Stimulated activated CD8-positive, alpha-beta memory T cell treated with anti-CD3 and anti-CD28 coated beads, Interleukin-12 subunit alpha, Interleukin-12 subunit beta, amount 100 ng/mL, for 24 hours (primary cell): ENCODE data around the gene CIBAR2.
A peak's percentile ranks its signal among the peaks of the same experiment; 100 is the strongest.

Experiments
- DNase-seq: peaks from one replicate; pipeline ENCODE4 v3.0.0-alpha.2; 2020; ENCODE audit errors: extremely low read depth

CIBAR2 gene

DNA sequence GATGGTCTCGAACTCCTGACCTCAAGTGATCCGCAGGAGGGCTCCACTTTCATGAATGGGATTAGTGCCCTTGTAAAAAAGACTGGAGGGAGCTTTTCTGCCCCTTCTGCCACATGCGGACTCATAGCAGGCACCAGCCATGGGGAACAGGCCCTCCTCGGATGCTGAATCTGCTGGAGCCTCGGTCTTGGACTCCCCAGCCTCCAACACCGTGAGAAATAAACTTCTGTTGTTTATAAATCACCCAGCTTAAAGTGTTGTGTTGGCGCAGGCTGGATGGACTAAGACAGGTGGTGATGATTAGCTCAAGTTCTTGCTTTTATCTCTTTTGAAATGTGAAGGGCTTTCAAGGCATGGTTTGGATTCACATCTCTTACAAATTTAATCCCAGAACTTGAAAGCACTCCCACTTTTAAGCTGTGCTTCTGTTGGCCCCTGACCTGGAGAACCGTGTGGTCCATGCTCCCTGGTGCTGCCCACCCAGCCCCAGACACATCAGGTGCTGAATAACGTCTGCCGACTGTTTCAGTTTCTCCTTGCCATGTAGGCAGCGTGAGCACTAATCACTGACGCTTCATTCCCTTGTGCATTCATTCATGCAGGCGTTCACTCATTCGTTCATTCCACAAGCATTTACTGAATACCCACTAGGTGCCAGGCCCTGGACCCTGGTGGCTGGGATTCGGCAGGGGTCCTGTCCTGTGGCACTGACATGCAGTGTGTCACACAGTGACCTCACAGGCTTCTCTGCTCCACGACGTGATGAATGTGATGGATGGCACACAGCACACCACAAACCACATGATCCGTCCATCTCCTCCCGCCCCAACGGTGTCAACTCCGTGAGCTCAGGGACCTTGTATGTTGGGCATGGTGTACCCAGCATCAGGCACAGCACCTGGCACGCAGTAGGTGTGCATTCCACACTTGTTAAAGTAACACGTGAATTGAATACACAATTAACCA is 8.9 kb downstream of the CIBAR2 start:
- DNase-seq, result no peak

DNA sequence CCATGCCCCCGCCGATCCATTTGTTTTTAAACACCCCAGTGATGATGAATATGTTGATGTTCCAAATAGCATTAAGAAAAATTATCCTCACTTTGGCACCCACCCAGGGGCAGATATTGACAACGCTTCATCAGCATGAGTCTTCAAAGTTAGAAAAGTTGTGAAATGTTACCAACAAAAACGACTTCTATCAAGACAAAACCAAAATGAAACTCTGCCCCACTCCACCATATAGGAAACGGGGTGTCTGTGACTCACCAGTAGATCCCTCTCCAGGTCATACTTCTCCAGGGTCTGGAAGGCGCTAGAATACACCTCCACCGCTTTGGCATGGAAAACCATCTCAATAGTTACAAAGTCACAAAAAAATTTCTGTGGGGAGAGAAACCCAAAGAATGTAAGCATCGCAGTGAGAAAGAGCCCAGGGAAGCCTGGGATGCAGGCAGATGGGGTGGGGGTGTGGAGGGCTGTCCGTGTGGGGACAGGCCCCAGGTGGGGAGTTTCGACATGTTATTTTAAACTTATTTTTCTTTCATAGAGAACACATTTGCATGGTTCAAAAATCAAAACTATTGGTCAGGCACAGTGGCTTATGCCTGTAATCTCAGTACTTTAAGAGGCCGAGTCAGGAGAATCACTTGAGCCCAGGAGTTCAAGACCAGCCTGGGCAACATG is 10.2 kb downstream of the CIBAR2 start:
- DNase-seq, result no peak

DNA sequence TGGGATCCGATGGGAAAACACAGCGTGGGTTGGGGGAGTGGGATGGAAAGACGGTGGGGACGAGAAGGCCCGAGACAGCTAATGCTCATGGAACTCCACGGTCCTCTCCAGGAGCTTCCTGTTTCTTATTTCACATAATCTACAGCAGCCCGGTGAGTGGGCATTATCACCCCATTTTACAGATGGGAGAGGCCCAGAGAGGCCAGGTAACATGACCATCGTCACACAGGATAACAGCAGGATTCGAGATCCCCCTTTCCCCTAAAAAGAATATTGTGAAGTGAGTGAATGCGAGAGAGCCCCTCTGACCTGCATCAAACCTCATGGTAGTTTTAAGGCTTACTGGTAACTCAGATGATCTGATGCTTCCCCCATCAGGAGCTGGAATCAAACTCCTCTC is 12.0 kb downstream of the CIBAR2 start:
- no peak for DNase-seq

DNA sequence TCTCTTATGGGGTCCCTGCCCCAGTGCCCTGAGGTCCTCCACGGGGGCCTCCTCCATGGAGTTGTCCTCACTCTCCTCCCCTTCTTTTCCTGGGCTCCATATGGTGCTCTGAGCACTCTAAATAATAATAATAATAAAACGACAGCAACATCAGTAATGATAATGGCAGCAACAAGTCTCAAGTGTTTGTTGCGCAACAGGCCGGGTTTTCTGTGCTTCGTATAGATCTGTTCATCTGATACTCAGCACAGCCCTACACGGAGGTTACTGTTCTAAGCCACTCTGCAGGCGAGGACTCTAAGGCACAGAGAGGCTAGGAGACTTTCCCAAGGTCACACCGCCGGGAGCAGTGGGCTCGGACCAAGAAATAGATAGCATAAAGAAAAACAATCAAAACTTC is 13.7 kb downstream of the CIBAR2 start:
- DNase-seq, result no peak

DNA sequence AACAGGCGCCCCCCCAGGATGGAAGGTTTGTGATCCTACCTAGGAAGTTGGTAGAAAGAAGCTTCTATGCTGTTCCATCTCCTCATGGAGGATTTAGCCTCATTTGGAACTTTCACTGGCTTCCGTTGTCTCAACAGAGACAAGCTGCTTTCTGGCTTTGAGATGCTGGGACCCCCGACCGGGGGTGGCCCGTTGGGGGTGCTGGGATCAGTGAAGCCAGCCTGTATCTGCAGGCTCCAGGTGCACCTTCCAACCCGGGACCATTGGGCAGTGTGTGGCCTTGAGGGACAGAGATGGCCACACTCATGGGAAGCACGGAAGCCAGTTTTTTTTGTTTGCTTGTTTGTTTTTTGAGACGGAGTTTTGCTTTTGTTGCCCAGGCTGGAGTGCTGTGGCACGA is 15.4 kb downstream of the CIBAR2 start:
- no peak for DNase-seq

DNA sequence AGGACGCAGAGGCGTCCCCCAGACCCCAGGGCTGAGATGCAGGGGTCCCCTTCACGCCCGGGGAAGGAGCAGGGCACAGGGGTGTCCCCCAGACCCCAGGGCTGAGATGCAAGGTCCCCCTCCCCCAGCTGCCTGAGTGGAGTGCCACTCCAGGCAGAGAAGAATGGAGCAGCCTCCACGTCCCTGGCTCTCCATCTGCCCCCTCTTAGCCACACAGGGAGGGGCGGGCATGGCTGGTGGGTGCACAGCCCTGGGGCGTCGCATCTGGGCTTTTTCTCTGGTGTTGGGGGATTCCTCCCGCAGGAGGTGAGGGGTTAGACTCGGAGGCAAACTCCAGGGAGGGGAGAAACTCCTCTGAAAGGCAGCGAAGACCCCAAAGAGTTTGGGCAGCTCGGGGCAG is 17.5 kb downstream of the CIBAR2 start:
- no peak for DNase-seq

DNA sequence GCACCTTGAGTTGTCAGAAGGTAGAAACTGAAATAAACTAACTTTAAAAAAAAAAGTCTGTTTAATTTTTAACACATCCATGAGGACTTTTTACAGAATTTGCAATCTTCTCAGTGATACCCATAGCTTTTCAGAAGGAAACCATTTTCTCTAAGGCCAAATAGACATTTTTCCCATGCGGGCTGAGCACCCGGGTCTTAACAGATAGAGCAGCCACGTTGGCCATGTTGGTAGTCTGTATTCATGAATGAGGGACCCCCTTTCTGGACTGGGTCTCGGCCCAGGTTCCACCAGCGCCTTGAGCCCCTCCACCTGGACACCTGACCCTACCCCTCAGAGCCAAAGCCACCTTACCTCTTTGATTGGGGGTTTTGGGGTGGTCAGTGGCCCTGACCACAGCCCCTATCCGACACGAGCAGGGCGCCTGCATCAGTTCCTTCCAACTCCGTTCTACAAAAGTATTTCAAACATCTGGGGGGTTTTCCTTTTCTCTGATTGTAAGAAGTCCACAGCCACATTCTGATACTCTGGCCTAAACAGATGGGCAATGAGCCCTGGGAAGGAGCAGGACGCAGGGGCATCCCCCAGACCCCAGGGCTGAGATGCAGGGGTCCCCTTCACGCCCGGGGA is 18.0 kb downstream of the CIBAR2 start:
- no peak for DNase-seq

DNA sequence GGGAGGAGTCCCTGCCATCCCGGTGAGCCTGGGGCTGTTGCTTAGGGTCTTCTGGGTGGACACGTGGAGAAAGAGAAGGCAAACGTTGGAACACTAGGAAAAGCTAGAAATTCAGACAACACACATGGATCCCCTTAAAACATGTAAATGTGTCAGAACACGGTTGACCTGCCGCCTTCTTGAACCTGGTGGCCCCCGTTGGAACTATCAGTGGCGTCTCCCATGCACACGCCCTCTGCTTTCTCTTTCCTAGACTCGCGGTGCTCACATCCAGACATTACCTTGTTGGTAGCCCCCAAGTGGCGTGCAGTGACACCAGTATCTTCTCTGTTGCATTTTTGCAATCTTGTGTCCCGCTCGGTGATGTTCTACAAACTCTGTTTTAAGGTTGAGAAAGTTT is 18.6 kb downstream of the CIBAR2 start:
- DNase-seq, result no peak

DNA sequence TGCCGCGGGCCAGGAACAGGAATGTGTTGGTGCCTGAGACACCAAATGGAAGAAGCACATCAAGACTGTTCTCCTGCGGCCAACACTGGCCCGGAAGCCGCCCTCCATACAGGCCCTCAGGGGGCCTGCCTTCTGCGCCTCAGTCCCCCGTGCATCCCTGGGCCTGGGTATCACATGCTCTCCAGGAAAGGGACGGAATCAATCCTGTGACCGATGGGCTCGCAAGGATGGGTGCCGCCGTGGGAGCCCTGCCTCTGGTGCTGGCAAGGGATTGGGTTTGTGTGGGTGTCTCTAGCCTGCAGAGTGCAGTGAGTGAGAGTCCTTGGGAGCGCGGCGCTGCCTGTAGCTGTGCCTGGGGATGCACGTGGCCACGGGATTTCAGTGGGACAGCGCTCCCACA is 19.4 kb downstream of the CIBAR2 start:
- no peak for DNase-seq

DNA sequence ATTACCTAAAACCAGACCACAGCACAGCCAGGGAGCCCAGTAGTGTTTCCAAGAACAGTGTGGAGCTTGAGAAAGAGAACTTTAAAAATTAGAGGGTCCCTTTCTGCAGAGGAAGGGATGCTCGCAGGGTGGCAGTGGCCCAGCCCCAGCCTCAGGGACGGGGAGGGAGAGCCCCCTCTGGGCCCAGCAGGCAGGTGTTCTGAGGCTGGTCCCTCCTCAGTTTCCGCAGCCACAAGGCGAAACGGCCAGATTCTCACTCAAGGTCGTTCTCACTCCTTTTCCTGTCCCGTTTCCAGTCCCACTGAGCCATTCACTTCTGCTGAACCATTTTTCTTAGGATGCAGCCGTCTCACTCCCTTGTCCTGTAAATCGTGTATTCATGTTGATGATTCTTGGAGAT is 20.0 kb downstream of the CIBAR2 start:
- no peak for DNase-seq

DNA sequence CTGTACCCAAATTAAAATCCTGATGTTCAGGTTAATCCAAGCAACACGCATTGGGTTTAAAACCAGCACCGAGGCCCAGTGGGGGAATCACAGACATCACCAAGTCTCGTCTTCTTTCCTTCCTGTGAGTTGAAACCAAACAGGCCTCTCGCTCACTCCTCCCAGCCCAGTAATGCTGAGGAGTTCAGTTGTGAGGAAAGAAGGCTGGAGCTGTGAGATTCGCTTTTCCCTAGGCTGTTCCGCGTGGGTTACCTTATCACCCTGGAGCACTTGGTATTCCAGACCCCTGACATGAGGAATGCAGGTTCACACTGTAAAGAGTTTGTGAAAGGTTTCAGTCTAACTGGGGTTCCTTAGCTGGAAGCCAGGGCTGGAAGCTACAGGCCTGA is 20.8 kb downstream of the CIBAR2 start:
- no peak for DNase-seq

DNA sequence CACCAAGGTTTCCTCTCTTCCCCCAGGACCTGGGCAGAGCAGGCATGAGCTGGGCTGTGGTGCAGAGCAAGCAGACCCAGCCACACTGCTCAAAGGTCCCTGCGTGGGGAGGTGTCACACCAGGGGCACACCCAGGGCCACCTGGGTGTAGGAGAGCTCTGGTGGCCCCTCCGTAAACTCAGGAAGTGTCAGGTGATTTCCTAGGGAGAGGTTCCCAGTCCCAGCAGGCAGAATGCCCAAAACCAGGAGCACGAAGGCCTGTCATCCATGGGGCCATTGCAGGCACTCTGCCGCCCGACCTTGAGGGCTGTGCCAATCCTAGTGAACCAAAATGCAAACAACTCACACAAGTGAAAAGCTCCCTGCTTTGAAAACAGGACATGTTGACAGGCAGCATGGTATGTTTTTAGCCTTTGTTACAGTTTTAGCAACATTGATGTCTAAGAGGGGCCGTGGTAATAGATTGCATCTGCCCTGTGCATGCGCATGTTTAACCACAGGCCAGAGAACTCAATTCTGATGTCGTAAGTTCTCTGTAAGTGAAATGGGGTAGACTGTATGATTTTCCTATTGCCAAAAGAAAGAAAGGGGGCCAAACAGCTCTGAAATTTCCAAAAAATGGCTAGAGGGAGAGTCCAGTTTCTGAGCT is 21.3 kb downstream of the CIBAR2 start:
- DNase-seq, result no peak

DNA sequence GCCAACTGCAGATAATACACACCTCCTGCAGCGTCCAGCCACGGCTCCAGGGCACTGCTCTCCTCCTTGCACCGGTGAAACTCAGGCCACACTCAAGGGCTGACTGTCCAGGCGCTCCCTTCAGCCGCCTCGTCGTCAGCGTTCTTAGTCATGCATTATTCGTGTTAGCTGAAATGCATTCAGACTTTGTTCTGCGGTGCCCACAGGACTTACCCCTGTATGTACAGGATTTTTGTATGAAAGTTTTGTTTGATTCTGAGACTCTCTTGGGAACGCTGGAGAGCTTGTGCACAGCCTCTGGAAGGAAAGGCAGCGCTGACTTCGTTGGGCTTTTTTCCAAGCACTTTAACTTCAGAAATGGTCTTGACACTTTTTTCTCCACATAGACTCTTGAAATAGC is 22.1 kb downstream of the CIBAR2 start:
- DNase-seq, result no peak

DNA sequence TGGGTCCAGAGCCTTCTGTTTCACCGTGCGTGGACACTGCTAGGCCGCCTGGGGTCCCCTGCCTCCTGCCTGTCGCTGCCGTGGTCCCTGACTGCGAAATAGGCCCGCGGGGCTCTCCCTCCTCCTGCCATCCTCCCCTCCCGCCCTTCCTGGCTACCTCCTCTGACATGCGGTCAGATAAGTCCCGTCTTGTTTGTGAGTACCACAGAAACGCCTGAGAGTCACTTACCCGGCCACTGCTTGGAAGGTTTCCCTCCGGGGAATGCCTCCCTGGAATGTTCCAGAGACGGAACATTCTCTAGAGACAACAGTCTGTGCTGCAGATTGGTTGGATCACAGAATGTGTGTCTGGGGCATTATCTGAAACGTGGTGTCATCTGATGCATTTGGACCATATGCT is 22.7 kb downstream of the CIBAR2 start:
- no peak for DNase-seq

DNA sequence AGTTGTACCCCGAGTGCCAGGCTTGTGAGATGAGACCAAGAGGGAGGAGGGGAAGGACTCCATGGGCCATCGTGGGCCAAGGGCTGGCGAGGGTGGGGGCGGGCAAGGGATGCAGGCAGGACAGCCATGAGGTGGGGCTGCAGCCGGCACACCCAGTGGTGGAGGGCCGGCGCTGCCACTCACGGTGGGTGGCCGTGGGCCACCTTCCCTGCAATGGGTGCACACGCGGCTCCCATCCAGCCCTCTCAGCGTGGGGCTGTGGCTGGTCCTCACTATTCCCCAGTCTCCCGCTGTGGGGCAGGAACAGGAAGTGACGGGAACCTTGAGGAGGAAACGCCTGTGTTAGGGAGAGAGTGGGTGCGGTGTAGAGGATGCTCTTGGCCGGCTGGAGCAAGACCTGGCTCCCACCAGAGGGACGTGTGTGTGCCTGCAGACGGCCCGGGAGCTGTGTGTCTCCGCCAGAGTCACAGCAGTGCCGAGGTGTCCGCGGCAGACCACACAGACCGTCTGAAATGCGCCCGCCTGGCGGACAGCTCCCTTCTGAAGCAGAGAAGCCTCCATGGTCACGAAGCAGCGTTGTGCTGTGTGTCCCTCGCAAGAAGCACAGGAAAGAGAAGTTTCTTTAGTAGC is 23.6 kb downstream of the CIBAR2 start:
- DNase-seq, result no peak

DNA sequence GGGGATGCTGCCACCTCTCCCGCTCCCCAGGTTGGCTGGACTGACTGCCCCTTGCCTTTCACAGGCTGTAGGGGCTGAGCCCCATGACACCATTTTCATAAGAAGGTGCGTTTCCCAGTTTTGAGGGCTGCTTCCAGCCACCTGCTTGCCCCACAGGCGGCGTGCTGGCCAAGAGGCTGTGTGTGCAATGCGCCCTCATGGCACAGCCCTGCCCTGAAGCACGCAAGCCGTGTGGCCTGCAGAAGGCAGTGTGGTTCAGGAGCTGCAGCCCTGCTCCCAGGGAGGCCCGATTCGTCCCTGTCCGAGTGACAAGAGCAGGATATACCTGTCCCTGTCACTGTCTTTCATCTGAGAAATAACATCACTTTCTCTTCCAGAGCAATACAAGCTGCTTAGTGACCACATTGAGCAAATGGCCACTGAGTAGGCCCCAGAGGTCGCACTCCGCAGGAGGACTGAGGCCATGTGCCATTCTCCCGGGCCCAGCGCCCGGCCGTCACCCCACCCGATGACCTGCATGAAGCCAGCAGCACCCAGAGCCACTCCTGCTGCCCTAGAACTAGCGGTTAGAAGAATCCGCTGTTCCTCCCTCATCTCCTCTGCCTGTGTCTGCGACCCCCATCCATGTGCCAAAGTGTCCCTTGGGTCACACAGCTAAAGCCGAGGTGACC is 24.2 kb downstream of the CIBAR2 start:
- no peak for DNase-seq

DNA sequence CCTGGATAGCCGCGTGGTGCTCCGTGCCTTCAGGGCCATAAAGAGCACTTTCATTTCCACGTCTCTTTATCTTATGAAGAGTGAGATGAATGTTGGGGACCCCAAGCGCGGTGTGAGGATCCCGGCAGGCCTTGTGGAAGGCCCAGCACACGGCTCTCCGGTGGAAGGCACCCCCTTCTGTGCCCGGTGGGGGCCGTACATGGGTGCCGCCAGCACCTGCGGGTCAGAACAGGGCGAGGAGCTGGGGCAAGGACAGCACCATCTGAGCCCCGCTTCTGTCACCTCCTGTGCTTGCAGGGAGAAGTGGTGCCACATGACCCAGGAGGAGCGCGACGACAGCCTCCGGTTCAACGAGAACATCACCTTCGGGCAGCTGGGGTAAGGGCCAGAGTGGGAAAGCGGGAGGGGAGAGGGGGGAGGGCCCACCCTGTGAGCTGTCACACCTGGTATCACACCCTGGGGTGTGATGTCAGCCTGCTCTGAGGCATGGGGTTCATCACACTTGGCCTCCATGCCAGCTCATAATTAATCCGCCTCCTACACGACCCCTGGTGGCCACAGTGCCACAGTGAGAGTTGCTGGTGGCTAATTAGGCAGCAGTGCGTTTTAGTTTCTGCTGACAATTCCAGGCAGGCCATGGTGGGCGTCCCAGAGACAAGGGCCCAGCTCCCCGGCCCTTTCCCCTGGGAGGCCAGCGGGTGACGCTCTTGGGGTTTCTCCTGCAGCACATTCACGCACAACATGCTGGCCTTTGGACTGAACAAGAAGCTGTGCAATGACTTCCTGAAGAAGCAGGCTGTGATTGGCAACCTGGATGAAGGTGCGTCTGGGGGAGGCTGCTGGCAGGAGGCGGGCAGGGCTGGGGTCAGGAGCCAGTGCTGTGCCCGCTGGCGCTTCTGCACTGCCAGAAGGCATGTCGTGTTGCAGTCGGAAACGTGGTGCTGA is 25.7 kb downstream of the CIBAR2 start:
- peak; percentile 49 for DNase-seq

DNA sequence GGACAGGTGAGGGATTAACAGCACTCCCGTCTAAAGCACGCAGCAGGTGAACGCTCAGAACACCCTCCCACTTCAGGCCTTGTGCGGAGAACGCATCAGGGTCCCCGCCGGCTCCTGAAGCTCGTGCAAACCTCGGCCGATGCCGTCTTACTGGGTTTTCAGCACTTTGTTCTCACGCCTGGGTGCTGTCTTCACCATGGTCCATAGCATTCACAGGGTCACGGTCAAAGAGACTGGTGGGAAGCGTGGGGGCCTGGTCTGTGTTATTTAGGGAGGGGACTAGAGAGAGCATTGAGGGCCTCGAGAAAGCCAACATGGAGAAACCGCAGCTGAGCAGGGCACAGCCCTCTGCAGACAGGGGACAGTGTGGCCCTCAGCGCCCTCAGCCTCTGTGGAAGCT is 26.6 kb downstream of the CIBAR2 start:
- DNase-seq, result no peak

DNA sequence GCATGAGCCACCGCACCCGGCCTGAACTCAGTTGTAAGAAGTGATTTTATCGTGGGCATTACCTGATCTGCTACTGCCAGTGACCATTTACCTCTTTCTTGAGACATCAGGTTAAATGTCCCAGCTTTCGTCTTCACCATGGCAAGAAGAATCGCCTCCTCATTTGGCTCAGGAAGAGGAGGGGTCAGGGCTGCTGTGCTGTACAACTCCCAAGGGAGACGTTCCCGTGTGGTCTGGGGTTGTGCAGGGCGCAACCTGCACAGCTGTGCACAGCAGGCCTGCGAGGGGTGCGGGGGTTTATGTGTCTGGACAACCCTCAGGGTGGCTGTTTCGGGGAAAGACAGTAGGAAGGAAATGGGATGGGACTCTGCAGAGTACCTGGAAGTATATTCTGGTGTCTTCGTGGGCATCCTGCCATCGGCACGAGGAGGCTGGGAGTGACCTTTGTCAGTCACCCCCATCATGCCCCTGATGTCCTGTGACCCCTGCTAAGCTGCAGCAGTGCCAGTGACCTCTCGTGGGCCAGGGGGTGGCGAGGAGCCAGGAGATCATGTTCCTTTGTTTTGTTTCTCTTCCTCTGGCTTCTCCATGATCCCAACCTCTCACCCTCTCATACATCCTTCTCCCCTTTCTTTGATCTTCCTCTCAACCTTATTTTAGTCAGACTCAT is 27.3 kb downstream of the CIBAR2 start:
- no peak for DNase-seq
